ENCODE data around the gene NTSR2.

The NTSR2 gene

DNA sequence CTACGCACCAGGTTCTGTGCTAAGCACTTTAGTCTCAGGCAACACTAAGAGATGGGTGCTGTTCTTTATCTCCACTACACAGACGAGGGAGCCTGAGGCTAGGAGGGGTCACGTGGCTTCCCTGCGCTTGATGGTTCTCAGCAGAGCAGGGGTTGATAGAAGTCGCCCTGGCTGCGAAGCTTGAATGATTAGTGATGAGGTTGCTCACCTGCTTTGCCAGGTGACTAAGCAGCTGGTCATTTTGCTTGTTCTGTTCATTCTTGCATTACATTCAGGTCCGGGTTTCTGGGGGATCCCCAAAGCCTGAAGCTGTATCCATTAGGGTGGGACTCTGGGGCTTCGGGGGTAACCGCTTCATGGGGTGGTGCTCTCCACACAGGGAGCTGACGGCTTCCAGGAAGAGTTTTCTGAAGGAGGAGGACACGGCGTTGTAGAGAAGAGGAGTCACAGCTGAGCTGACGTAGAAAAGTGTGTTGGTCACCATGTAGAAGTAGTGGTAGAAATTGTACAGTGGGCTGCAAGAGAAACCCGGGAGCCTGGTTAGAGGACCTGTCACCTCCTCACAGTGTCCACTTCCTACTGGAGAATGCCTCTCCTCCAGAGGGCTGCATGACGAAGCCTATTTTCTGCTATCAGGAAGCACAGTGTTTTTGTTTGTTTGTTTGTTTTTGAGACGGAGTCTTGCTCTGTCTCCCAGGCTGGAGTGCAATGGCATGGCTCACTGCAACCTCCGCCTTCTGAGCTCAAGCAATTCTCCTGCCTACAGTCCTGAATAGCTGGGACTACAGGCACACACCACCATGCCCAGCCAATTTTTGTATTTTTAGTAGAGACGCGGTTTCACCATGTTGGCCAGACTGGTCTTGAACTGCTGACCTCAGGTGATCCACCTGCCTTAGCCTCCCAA lies 11.5 kb downstream of the NTSR2 start:
- no peak for TF ChIP-seq POLR2AphosphoS5 (IDR thresholded peaks at IDR 0.05; ENCODE audit: borderline replicate concordance, low read depth, low read length)
- TF ChIP-seq EZH2 (IDR thresholded peaks at IDR 0.05): no peak
- no peak for TF ChIP-seq FOXP2 (optimal IDR thresholded peaks at IDR 0.05; ENCODE audit: control extremely low read depth, extremely low read length, insufficient read depth)
- DNase-seq (ENCODE audit: low read depth, low spot score): no peak
- Histone ChIP-seq H3K9me3 (ENCODE audit: low read depth, low read length) (no peaks in the 10 kb centered on the region), H3K4me3 (no peak overlapping the region), H3K36me3 (ENCODE audit: insufficient read depth, low read length) (no peaks in the 10 kb centered on the region), H3K9ac (ENCODE audit: insufficient read length) (no peak overlapping the region), H3K27ac (no peak overlapping the region)

GRCh38 chr2:11657646-11658045 lies 12.3 kb downstream of the NTSR2 start:
- H3K9me3 ChIP-seq (ENCODE audit: low read depth, low read length): no peaks in the 10 kb centered on the region
- H3K27ac ChIP-seq: no peak overlapping the region
- H3K36me3 ChIP-seq (ENCODE audit: insufficient read depth, low read length): no peaks in the 10 kb centered on the region
- TF ChIP-seq EZH2 (IDR thresholded peaks at IDR 0.05): no peak
- TF ChIP-seq FOXP2 (optimal IDR thresholded peaks at IDR 0.05; ENCODE audit: control extremely low read depth, extremely low read length, insufficient read depth): no peak
- no peak for TF ChIP-seq POLR2AphosphoS5 (IDR thresholded peaks at IDR 0.05; ENCODE audit: borderline replicate concordance, low read depth, low read length)
- H3K4me3 ChIP-seq: no peak overlapping the region
- no peak for DNase-seq (ENCODE audit: low read depth, low spot score)
- no peak overlapping the region for H3K9ac ChIP-seq (ENCODE audit: insufficient read length)

GRCh38 chr2:11657195-11657594 lies 12.8 kb downstream of the NTSR2 start:
- H3K4me3 ChIP-seq: no peak overlapping the region
- H3K36me3 ChIP-seq (ENCODE audit: insufficient read depth, low read length): no peaks in the 10 kb centered on the region
- no peaks in the 10 kb centered on the region for H3K9me3 ChIP-seq (ENCODE audit: low read depth, low read length)
- TF ChIP-seq EZH2 (IDR thresholded peaks at IDR 0.05) (no peak), FOXP2 (optimal IDR thresholded peaks at IDR 0.05; ENCODE audit: control extremely low read depth, extremely low read length, insufficient read depth) (no peak), POLR2AphosphoS5 (IDR thresholded peaks at IDR 0.05; ENCODE audit: borderline replicate concordance, low read depth, low read length) (no peak)
- H3K27ac ChIP-seq: no peak overlapping the region
- H3K9ac ChIP-seq (ENCODE audit: insufficient read length): no peak overlapping the region
- no peak for DNase-seq (ENCODE audit: low read depth, low spot score)

DNA sequence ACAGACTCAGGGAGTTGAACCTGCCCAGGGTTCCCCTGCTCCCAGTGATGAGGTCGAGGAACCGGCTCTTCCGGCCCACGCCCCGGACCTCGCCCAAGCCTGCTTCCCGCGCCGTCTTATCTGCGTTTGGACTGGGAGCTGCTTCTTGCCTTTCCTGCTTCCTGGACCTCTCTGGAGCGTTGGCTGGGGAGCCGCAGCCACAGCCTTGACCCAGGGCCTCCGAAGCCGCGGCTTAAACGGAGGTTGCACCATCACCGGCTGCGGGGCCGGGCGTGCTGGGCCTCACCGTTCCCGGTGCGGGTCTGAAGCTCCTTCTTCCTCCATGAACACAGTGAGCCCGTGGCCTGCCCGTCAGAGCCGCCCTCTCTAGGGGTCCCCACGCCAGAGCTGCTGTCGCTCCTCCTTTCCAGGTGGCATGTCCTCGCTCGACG lies 13.3 kb downstream of the NTSR2 start:
- Histone ChIP-seq H3K36me3 (ENCODE audit: insufficient read depth, low read length) (no peaks in the 10 kb centered on the region), H3K4me3 (no peak overlapping the region), H3K27ac (no peak overlapping the region), H3K9me3 (ENCODE audit: low read depth, low read length) (no peaks in the 10 kb centered on the region), H3K9ac (ENCODE audit: insufficient read length) (no peak overlapping the region)
- TF ChIP-seq POLR2AphosphoS5 (IDR thresholded peaks at IDR 0.05; ENCODE audit: borderline replicate concordance, low read depth, low read length) (no peak), FOXP2 (optimal IDR thresholded peaks at IDR 0.05; ENCODE audit: control extremely low read depth, extremely low read length, insufficient read depth) (no peak), EZH2 (IDR thresholded peaks at IDR 0.05) (no peak)
- no peak for DNase-seq (ENCODE audit: low read depth, low spot score)

- H3K27ac ChIP-seq: no peak overlapping the region
- no peaks in the 10 kb centered on the region for H3K36me3 ChIP-seq (ENCODE audit: insufficient read depth, low read length)
- no peak overlapping the region for H3K4me3 ChIP-seq
- TF ChIP-seq POLR2AphosphoS5 (IDR thresholded peaks at IDR 0.05; ENCODE audit: borderline replicate concordance, low read depth, low read length): no peak
- TF ChIP-seq EZH2 (IDR thresholded peaks at IDR 0.05): no peak
- no peak for TF ChIP-seq FOXP2 (optimal IDR thresholded peaks at IDR 0.05; ENCODE audit: control extremely low read depth, extremely low read length, insufficient read depth)
- H3K9me3 ChIP-seq (ENCODE audit: low read depth, low read length): no peaks in the 10 kb centered on the region
- H3K9ac ChIP-seq (ENCODE audit: insufficient read length): no peak overlapping the region
- DNase-seq (ENCODE audit: low read depth, low spot score): no peak
Observed at GRCh38 chr2:11656252-11656651, 13.7 kb downstream of the NTSR2 start.

GRCh38 chr2:11655495-11655894 lies 14.5 kb downstream of the NTSR2 start:
- TF ChIP-seq EZH2 (IDR thresholded peaks at IDR 0.05) (no peak), FOXP2 (optimal IDR thresholded peaks at IDR 0.05; ENCODE audit: control extremely low read depth, extremely low read length, insufficient read depth) (no peak), POLR2AphosphoS5 (IDR thresholded peaks at IDR 0.05; ENCODE audit: borderline replicate concordance, low read depth, low read length) (no peak)
- no peak overlapping the region for H3K27ac ChIP-seq

DNA sequence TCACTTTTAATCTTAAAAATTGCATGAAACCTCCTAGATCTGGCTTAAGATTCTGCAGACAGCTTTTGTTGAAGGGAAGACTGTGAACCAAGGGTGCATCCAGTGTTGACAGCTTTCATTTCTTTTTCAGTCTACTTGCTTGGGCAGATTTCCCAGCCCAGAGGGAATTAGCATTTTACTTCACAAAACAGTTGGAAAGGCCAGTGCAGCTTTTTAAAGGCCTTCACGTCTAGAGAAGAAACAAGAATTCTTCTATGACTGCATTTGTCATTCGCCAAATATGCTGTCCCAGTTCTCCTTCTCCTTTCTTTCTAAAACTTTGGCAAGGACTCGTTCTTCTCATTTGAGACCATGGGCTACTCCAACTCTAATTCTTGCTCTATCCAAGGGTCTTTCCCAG lies 17.4 kb downstream of the NTSR2 start:
- H3K4me3 ChIP-seq: no peak overlapping the region
- no peaks in the 10 kb centered on the region for H3K9me3 ChIP-seq (ENCODE audit: low read depth, low read length)
- H3K27ac ChIP-seq: no peak overlapping the region
- H3K9ac ChIP-seq (ENCODE audit: insufficient read length): no peak overlapping the region
- H3K36me3 ChIP-seq (ENCODE audit: insufficient read depth, low read length): no peaks in the 10 kb centered on the region
- DNase-seq (ENCODE audit: low read depth, low spot score): no peak
- no peak for TF ChIP-seq POLR2AphosphoS5 (IDR thresholded peaks at IDR 0.05; ENCODE audit: borderline replicate concordance, low read depth, low read length)
- TF ChIP-seq EZH2 (IDR thresholded peaks at IDR 0.05): no peak
- no peak for TF ChIP-seq FOXP2 (optimal IDR thresholded peaks at IDR 0.05; ENCODE audit: control extremely low read depth, extremely low read length, insufficient read depth)

More at GRCh38 chr2:11655495-11655894, 14.5 kb downstream of the NTSR2 start:
- Histone ChIP-seq H3K4me3 (no peak overlapping the region), H3K36me3 (ENCODE audit: insufficient read depth, low read length) (no peaks in the 10 kb centered on the region), H3K9ac (ENCODE audit: insufficient read length) (no peak overlapping the region), H3K9me3 (ENCODE audit: low read depth, low read length) (no peaks in the 10 kb centered on the region)
- no peak for DNase-seq (ENCODE audit: low read depth, low spot score)

GRCh38 chr2:11651856-11652548 lies 18.0 kb downstream of the NTSR2 start:
- Histone ChIP-seq H3K9me3 (ENCODE audit: low read depth, low read length) (no peaks in the 10 kb centered on the region), H3K9ac (ENCODE audit: insufficient read length) (no peak overlapping the region), H3K36me3 (ENCODE audit: insufficient read depth, low read length) (no peaks in the 10 kb centered on the region), H3K27ac (no peak overlapping the region), H3K4me3 (no peak overlapping the region)
- DNase-seq (ENCODE audit: low read depth, low spot score): no peak
- TF ChIP-seq FOXP2 (optimal IDR thresholded peaks at IDR 0.05; ENCODE audit: control extremely low read depth, extremely low read length, insufficient read depth) (no peak), EZH2 (IDR thresholded peaks at IDR 0.05) (no peak), POLR2AphosphoS5 (IDR thresholded peaks at IDR 0.05; ENCODE audit: borderline replicate concordance, low read depth, low read length) (no peak)
